BLaER1 treated with 17β-estradiol and CSF1 and Interleukin-3, amounts not matched to agents 10 nM and 100 nM (cell line): Measurements from ENCODE around the gene KRT20.
"Not testable (repeated sequence)": the region's sequence is repeated elsewhere in the genome, so short reads cannot be mapped to it uniquely, and the experiment has no call there.

Experiments used
- H3K27ac ChIP-seq, 11 experiments: shearing (Covaris generic); formaldehyde crosslinking; 2 replicates each; pipeline ENCODE4 v1.8.1; 2022
- H3K27me3 ChIP-seq, 11 experiments: shearing (Covaris generic); formaldehyde crosslinking; 2 replicates each; pipeline ENCODE4 v1.8.1; 2022
- H3K36me3 ChIP-seq, 11 experiments: shearing (Covaris generic); formaldehyde crosslinking; 2 replicates each; pipeline ENCODE4 v1.8.1; 2022
- H3K4me1 ChIP-seq, 10 experiments: shearing (Covaris generic); formaldehyde crosslinking; 2 replicates each; pipeline ENCODE4 v1.8.1; 2022
- H3K4me2 ChIP-seq, 11 experiments: shearing (Covaris generic); formaldehyde crosslinking; 2 replicates each; pipeline ENCODE4 v1.8.1; 2022
- H3K4me3 ChIP-seq, 10 experiments: shearing (Covaris generic); formaldehyde crosslinking; 2 replicates each; pipeline ENCODE4 v1.8.1; 2022
- H3K9ac ChIP-seq, 11 experiments: shearing (Covaris generic); formaldehyde crosslinking; 2 replicates each; pipeline ENCODE4 v1.8.1; 2022
- H3K9me3 ChIP-seq, 11 experiments: shearing (Covaris generic); formaldehyde crosslinking; replicated peaks in 1 of 11; 2 replicates each; pipeline ENCODE4 v1.8.1; 2022
- H4K20me1 ChIP-seq, 11 experiments: shearing (Covaris generic); formaldehyde crosslinking; 2 replicates each; pipeline ENCODE4 v1.8.1; 2022
- Cebpa-rat ChIP-seq, 11 experiments: shearing (Covaris generic); IDR thresholded peaks; 2 replicates each; pipeline ENCODE4 v1.8.1; 2022

Gene KRT20, protein sequence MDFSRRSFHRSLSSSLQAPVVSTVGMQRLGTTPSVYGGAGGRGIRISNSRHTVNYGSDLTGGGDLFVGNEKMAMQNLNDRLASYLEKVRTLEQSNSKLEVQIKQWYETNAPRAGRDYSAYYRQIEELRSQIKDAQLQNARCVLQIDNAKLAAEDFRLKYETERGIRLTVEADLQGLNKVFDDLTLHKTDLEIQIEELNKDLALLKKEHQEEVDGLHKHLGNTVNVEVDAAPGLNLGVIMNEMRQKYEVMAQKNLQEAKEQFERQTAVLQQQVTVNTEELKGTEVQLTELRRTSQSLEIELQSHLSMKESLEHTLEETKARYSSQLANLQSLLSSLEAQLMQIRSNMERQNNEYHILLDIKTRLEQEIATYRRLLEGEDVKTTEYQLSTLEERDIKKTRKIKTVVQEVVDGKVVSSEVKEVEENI

DNA sequence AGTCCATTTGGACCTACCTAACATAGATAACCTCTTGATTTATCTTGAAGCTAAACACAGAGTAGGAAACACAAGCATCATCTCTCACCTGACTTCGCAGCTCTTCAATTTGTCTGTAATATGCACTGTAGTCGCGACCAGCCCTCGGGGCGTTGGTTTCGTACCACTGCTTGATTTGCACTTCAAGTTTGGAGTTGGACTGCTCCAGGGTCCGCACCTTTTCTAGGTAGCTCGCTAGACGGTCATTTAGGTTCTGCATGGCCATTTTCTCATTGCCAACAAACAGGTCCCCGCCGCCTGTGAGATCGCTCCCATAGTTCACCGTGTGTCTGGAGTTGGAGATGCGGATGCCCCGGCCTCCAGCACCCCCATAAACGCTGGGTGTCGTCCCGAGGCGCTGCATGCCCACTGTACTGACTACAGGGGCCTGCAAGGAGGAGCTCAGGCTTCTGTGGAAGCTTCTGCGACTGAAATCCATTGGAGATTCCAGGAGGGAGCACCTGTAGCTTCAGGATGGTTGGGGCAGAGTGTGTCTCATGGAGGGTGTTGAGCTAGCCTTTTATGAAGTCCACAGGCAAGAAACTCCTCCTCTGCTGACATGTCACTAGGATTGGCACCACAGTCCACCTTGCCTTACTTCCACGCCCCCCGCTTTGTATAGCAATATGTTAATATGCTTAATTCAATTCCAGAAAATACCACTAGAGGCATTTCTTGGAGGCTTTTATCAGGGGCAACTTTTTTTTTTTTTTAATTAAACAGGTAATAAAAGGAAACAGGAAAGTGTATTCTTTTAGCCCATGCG is at the start of gene KRT20:
TSS of gene KRT20 (minus strand) at position 535 of the 805 bp plus-strand sequence. CDS start at position 478, 57 bp downstream.
- no peak within 1 kb of the TSS for H3K9ac ChIP-seq
- peaks cover 8 to 17% (median 16%) of the 10 kb centered on the region in 10 experiments; a peak in 19 of 20 replicates for H3K4me1 ChIP-seq
- H3K36me3 ChIP-seq = no peaks in the 10 kb centered on the region
- H3K27ac ChIP-seq = no peak within 1 kb of the TSS
- TF ChIP-seq Cebpa-rat (IDR thresholded peaks at IDR 0.05) = no peak
- no peaks in the 10 kb centered on the region for H3K27me3 ChIP-seq
- no peaks in the 10 kb centered on the region for H4K20me1 ChIP-seq
- no peak within 1 kb of the TSS for H3K4me2 ChIP-seq
- no peak within 1 kb of the TSS for H3K4me3 ChIP-seq
- no peaks in the 10 kb centered on the region for H3K9me3 ChIP-seq

DNA sequence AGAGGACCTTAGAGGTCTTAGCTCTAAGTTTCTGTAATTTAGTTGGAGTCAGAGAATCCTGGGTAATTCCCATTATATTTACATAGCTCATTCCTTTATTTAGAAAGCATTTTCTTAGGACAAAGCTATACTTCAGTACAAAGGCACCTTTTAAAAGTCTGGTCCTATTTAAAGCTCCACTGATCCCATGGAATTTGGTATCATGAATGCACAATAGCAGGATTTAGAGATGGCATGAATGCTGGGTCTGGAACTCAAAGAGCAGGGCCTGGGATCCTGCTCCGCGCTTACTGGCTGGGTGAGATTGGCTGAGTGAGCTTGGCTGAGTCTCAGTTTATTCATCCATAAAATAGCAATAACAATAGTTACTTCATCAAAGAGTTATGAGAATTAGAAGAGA is 47.6 kb upstream of the KRT20 start:
- Histone ChIP-seq H3K9me3 (no peaks in the 10 kb centered on the region), H3K4me2 (no peak overlapping the region), H3K9ac (no peak overlapping the region), H3K27me3 (no peaks in the 10 kb centered on the region), H4K20me1 (no peaks in the 10 kb centered on the region), H3K4me1 (peaks cover 0 to 4% (median 0%) of the 10 kb centered on the region in 10 experiments; a peak in 1 of 20 replicates), H3K36me3 (no peaks in the 10 kb centered on the region), H3K4me3 (no peak overlapping the region), H3K27ac (no peak overlapping the region)
- no peak for TF ChIP-seq Cebpa-rat (IDR thresholded peaks at IDR 0.05)

DNA sequence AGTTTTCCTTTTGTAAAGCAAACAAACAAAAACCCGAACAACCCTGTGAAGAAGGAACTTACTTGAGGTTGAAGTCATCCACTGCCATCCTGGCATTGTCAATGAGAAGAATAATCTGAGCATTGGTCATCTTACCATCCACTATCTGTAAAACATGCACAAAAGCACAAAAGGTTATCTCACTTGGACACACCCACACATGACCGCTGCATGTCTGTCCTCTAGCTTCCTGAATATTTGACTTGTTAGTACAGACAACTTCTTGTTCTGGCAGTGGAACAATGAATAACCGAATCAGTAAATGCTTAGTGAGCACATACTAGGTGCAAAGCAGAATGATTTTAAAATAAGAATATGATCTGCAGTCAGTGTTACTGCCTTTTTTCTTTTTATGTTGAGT is 46.3 kb upstream of the KRT20 start:
- H3K27me3 ChIP-seq = no peaks in the 10 kb centered on the region
- H3K4me1 ChIP-seq = peaks cover 0 to under 1% (median 0%) of the 10 kb centered on the region in 10 experiments; a peak in 1 of 20 replicates
- no peak overlapping the region for H3K4me2 ChIP-seq
- H3K9ac ChIP-seq = no peak overlapping the region
- H3K36me3 ChIP-seq = no peaks in the 10 kb centered on the region
- no peak overlapping the region for H3K27ac ChIP-seq
- no peaks in the 10 kb centered on the region for H3K9me3 ChIP-seq
- no peak overlapping the region for H3K4me3 ChIP-seq
- H4K20me1 ChIP-seq = no peaks in the 10 kb centered on the region
- no peak for TF ChIP-seq Cebpa-rat (IDR thresholded peaks at IDR 0.05)

DNA sequence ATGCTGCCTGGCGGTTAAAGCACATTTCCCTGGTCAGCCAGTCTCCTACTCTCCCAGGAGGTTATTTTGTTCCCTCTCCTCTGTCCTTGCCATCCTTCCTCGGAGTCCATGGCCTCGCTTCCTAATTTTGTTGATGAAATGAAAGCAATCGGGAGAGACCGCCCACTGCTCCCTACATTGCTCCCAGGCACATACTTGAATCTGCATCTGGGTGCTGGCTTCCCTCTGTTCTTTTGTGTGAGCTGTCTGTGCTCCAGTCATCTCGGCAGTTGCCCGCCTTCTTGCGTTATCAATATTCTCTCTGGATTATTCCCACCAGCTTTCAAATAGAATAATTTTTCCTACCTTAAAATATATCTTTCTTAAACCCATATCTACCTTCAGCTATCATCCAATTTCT is 41.3 kb upstream of the KRT20 start:
- H3K36me3 ChIP-seq = no peaks in the 10 kb centered on the region
- no peak overlapping the region for H3K9ac ChIP-seq
- H4K20me1 ChIP-seq = no peaks in the 10 kb centered on the region
- no peak overlapping the region for H3K4me3 ChIP-seq
- no peak overlapping the region for H3K27ac ChIP-seq
- no peak overlapping the region for H3K4me2 ChIP-seq
- H3K4me1 ChIP-seq = peaks cover 0 to 20% (median 0%) of the 10 kb centered on the region in 10 experiments; a peak in 8 of 20 replicates
- H3K27me3 ChIP-seq = no peaks in the 10 kb centered on the region
- TF ChIP-seq Cebpa-rat (IDR thresholded peaks at IDR 0.05) = no peak
- no peaks in the 10 kb centered on the region for H3K9me3 ChIP-seq

DNA sequence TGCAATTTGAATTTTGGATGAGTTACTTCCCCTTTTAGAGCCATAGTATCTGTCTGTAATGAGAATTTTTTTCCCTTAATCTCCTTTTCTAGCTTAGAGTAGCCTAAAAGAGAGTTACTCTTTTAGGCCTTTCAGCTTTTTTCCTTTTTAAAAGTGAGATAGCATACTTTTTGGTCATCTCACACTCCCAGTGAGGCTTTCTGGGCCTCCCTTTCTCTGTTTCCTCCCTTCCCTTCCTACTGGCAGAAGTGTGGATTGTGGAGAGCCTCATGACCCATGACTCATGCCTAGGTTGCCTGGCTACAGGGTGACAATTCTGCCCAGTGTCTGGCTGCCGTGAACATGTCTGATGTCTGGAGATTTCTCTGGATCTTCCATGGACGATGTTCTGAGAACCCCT is 37.2 kb upstream of the KRT20 start:
- Histone ChIP-seq H3K9me3 (no peaks in the 10 kb centered on the region), H3K9ac (peak overlapping the region in 3 of 11 experiments; percentile 1 to 58 (median 9); a peak in 3 of 22 replicates), H4K20me1 (no peaks in the 10 kb centered on the region), H3K4me3 (no peak overlapping the region), H3K36me3 (no peaks in the 10 kb centered on the region), H3K27me3 (no peaks in the 10 kb centered on the region), H3K4me1 (peaks cover 0 to 26% (median 0%) of the 10 kb centered on the region in 10 experiments; a peak in 8 of 20 replicates), H3K4me2 (peak overlapping the region in 4 of 11 experiments; percentile 10 to 55 (median 45); a peak in 7 of 22 replicates), H3K27ac (peak overlapping the region in 5 of 11 experiments; percentile 37 to 86 (median 64); a peak in 10 of 22 replicates)
- TF ChIP-seq Cebpa-rat (IDR thresholded peaks at IDR 0.05) = no peak

DNA sequence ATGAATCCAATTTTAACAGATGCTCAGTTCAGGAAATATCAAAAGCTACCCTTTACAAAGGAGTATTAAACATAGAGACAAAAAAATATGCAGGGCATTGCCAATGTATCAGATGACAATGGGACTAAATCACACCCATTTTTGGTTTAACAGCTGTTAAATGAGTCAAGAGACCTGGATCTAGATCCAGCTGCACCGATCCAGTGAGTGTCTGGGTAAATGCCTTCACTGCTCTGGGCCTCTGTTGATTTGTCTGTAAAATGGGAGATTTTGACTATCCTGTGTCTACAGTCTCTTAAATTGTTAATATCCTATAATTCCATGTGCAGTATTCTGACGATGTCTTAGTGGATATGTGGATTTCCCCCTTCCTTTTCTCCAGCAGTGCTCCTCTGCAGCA is 36.0 kb upstream of the KRT20 start:
- no peaks in the 10 kb centered on the region for H3K27me3 ChIP-seq
- no peak overlapping the region; a peak in 2 of 22 replicates for H3K27ac ChIP-seq
- H3K4me3 ChIP-seq = no peak overlapping the region
- H3K36me3 ChIP-seq = no peaks in the 10 kb centered on the region
- H3K9ac ChIP-seq = no peak overlapping the region
- no peak for TF ChIP-seq Cebpa-rat (IDR thresholded peaks at IDR 0.05)
- no peaks in the 10 kb centered on the region for H3K9me3 ChIP-seq
- H3K4me2 ChIP-seq = no peak overlapping the region
- H4K20me1 ChIP-seq = no peaks in the 10 kb centered on the region
- peaks cover 0 to 37% (median 4%) of the 10 kb centered on the region in 10 experiments; a peak in 13 of 20 replicates for H3K4me1 ChIP-seq

DNA sequence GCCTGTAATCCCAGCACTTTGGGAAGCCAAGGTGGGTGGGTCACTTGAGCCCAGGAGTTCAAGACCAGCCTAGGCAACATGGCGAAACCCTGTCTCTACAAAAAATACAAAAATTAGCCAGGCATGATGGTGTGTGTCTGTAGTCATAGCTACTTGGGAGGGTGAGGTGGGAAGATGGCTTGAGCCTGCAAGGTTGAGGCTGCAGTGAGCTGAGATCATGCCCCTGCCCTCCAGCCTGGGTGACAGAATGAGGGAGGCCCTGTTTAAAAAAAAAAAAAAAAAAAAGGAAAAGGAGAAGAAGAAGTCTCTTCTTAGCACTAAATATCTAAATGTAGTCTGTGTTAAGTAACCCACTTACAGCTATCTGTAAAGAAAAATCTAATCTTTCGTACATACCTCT is 32.1 kb upstream of the KRT20 start:
- not testable (repeated sequence) for H3K36me3 ChIP-seq, H3K4me3 ChIP-seq, H3K27me3 ChIP-seq, H3K27ac ChIP-seq, H3K9me3 ChIP-seq, H3K9ac ChIP-seq, H4K20me1 ChIP-seq
- H3K4me1 ChIP-seq = peaks cover 0 to 64% (median 31%) of the 10 kb centered on the region in 10 experiments; a peak in 15 of 20 replicates
- 0 out of 22 replicates have a peak overlapping the region, but pooled peaks of 2 of the 11 experiments have one; percentile 6 to 70 for H3K4me2 ChIP-seq

DNA sequence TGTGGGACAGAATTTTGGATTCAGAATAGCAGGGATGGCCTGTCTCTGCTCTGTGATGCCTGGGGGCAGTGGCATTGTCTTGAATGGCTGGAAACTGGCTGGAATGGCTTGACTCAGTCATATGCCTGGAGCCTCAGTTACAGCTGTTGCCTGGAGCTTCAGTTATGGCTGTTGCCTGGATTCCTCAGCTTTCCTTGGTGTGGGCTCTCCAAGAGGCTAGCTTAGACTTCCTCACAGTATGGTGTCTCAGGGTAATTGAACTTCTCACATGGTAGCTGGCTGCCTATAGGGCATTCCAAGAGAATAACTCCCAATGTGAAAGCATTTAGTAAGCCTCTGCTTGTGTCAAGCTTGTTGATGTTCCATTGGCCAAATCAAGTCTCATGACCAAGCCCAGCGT is 31.3 kb upstream of the KRT20 start:
- H3K4me1 ChIP-seq = peaks cover 0 to 63% (median 33%) of the 10 kb centered on the region in 10 experiments; a peak in 15 of 20 replicates
- H3K27me3 ChIP-seq = no peaks in the 10 kb centered on the region
- H3K27ac ChIP-seq = peak overlapping the region in 4 of 11 experiments; percentile 36 to 51 (median 48); a peak in 7 of 22 replicates
- no peak for TF ChIP-seq Cebpa-rat (IDR thresholded peaks at IDR 0.05)
- H3K9ac ChIP-seq = no peak overlapping the region
- H3K4me2 ChIP-seq = peak overlapping the region in 6 of 11 experiments; percentile 17 to 70 (median 54); a peak in 10 of 22 replicates
- H3K4me3 ChIP-seq = no peak overlapping the region
- H3K36me3 ChIP-seq = no peaks in the 10 kb centered on the region
- H4K20me1 ChIP-seq = no peaks in the 10 kb centered on the region
- no peaks in the 10 kb centered on the region for H3K9me3 ChIP-seq

DNA sequence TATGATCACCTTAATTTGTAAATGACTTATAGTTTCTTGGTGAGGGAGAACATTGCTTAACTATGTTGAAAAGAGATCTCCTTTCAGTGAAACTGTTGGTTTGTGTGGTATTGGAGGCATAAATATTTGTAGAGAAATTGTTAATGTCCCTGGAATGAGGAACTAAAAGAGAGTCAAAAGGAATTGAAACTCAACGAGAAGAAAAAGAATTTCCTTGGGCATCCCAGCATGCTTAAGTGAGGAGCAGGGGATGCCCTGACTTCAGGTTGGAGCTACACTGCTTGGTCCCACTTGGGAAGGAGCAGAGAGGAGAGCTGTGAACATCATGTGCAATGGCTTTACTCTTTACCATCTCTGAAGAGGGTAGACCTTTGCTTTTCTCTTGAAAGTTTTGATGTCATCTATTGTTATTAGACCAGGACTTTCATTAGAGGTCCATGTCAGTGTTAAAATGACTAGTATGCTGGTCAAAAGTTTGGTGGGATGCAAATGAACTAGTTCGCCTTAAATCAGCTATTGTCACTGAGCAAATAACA is 30.7 kb upstream of the KRT20 start:
- no peak; a peak in 1 of 22 replicates for TF ChIP-seq Cebpa-rat (IDR thresholded peaks at IDR 0.05)
- Histone ChIP-seq H3K27me3 (no peaks in the 10 kb centered on the region), H3K4me2 (peak overlapping the region in 6 of 11 experiments; percentile 17 to 70 (median 56); a peak in 10 of 22 replicates), H3K36me3 (no peaks in the 10 kb centered on the region), H4K20me1 (no peaks in the 10 kb centered on the region), H3K9me3 (no peaks in the 10 kb centered on the region), H3K27ac (peak overlapping the region in 5 of 11 experiments; percentile 13 to 51 (median 46); a peak in 8 of 22 replicates), H3K4me1 (peaks cover 0 to 62% (median 33%) of the 10 kb centered on the region in 10 experiments; a peak in 15 of 20 replicates), H3K9ac (no peak overlapping the region), H3K4me3 (no peak overlapping the region)
